Stimulated activated CD4-positive, alpha-beta T cell treated with anti-CD3 and anti-CD28 coated beads, TNF-alpha, amount 100 ng/mL, for 4 hours (primary cell): ENCODE results near the gene RFFL.

Experiments used
- DNase-seq, 3 experiments: peaks; one replicate each; pipeline ENCODE4 v3.0.0-alpha.2; 2020; ENCODE audit warnings: low read depth in 3 of 3

RFFL gene

GRCh38 chr17:35080536-35080935 lies 17.0 kb upstream of the RFFL start:
- no peak for DNase-seq

- no peak for DNase-seq
Observed at GRCh38 chr17:35079547-35080423, 16.3 kb upstream of the RFFL start.

GRCh38 chr17:35076874-35077273 lies 13.4 kb upstream of the RFFL start:
- no peak for DNase-seq

- DNase-seq = no peak
Observed at GRCh38 chr17:35074711-35075707, 11.5 kb upstream of the RFFL start.

- no peak for DNase-seq
Observed at GRCh38 chr17:35073991-35074627, 10.6 kb upstream of the RFFL start.

GRCh38 chr17:35073183-35073790 lies 9.8 kb upstream of the RFFL start:
- DNase-seq = no peak

GRCh38 chr17:35069311-35069710 lies 5.8 kb upstream of the RFFL start:
- DNase-seq = no peak

GRCh38 chr17:35068249-35068648 lies 4.7 kb upstream of the RFFL start:
- no peak for DNase-seq

GRCh38 chr17:35065880-35066279 lies 2.4 kb upstream of the RFFL start:
- no peak for DNase-seq

- DNase-seq = no peak
Observed at GRCh38 chr17:35064516-35065215, 1.2 kb upstream of the RFFL start.

- no peak for DNase-seq
Observed at GRCh38 chr17:35062308-35062707, 1.2 kb downstream of the RFFL start.

GRCh38 chr17:35057332-35057915 lies 6.1 kb downstream of the RFFL start:
- DNase-seq = no peak

- DNase-seq = no peak
Observed at GRCh38 chr17:35056013-35056412, 7.5 kb downstream of the RFFL start.

- no peak for DNase-seq
Observed at GRCh38 chr17:35053204-35053603, 10.3 kb downstream of the RFFL start.

GRCh38 chr17:35052780-35053179 lies 10.7 kb downstream of the RFFL start:
- DNase-seq = no peak

GRCh38 chr17:35052241-35052610 lies 11.3 kb downstream of the RFFL start:
- no peak for DNase-seq

- DNase-seq = no peak
Observed at GRCh38 chr17:35051579-35052240, 11.8 kb downstream of the RFFL start.

GRCh38 chr17:35051183-35051578 lies 12.3 kb downstream of the RFFL start:
- DNase-seq = no peak

- no peak for DNase-seq
Observed at GRCh38 chr17:35050170-35050569, 13.3 kb downstream of the RFFL start.
